NCI-H187 (cell line): ENCODE data around the gene ITPRIP.

Experiments
- DNase-seq, 2 experiments: peaks; one replicate each; lab custom pipeline; 2025; lab: John Stamatoyannopoulos, UW

Gene ITPRIP

GRCh38 chr10:104337985-104338735, at the start of gene ITPRIP:
TSS of gene ITPRIP (minus strand) at chr10:104338465. CDS start at chr10:104316051, 22,414 bp downstream.
- DNase-seq, result no peak

- no peak for DNase-seq
These were observed 49.0 kb upstream of the ITPRIP start for GRCh38 chr10:104387130-104387888.

GRCh38 chr10:104380336-104380735, 42.1 kb upstream of the ITPRIP start:
- DNase-seq, result no peak

- no peak for DNase-seq
These were observed 38.6 kb upstream of the ITPRIP start for GRCh38 chr10:104376784-104377300.

GRCh38 chr10:104374591-104374990, 36.3 kb upstream of the ITPRIP start:
- DNase-seq, result no peak

GRCh38 chr10:104371753-104372152, 33.5 kb upstream of the ITPRIP start:
- no peak for DNase-seq

GRCh38 chr10:104368381-104368780, 30.1 kb upstream of the ITPRIP start:
- no peak for DNase-seq

- DNase-seq, result no peak
These were observed 29.6 kb upstream of the ITPRIP start for GRCh38 chr10:104367904-104368303.

GRCh38 chr10:104359811-104360210, 21.5 kb upstream of the ITPRIP start:
- no peak for DNase-seq

GRCh38 chr10:104353325-104354048, 15.2 kb upstream of the ITPRIP start, which contains the start of gene CFAP58:
TSS of gene CFAP58 (plus strand) at chr10:104353833. CDS start at chr10:104353898, 65 bp downstream.
- peak; percentile 41 to 49 for DNase-seq

- DNase-seq, result no peak
These were observed 13.7 kb upstream of the ITPRIP start for GRCh38 chr10:104351919-104352318.

GRCh38 chr10:104351061-104351702, 12.9 kb upstream of the ITPRIP start:
- DNase-seq, result no peak

- no peak for DNase-seq
These were observed 11.9 kb upstream of the ITPRIP start for GRCh38 chr10:104350127-104350635.

GRCh38 chr10:104349623-104350126, 11.4 kb upstream of the ITPRIP start:
- no peak for DNase-seq

- DNase-seq, result no peak
These were observed 10.3 kb upstream of the ITPRIP start for GRCh38 chr10:104348601-104349000.

GRCh38 chr10:104347295-104348045, 9.2 kb upstream of the ITPRIP start:
- DNase-seq, result no peak

GRCh38 chr10:104345941-104346340, 7.7 kb upstream of the ITPRIP start:
- no peak for DNase-seq

GRCh38 chr10:104345515-104345914, 7.2 kb upstream of the ITPRIP start:
- DNase-seq, result no peak

GRCh38 chr10:104344219-104344618, 6.0 kb upstream of the ITPRIP start:
- no peak for DNase-seq

- DNase-seq, result no peak
These were observed 4.7 kb upstream of the ITPRIP start for GRCh38 chr10:104342941-104343411.
